HepG2 (cell line): ENCODE measurements around the gene HSD11B2. TPM values are rescaled to one million over a fixed set of nuclear protein-coding genes. Genes with fewer than 3 reads are reported as not detected.
A peak's percentile ranks its signal among the peaks of the same experiment; 100 is the strongest.

Experiments used
- ATAC-seq: fragments of 200-7000 bp; cut with Tn5 transposase; 3 replicates; pipeline ENCODE4 v1.9.1; 2020; ENCODE audit warnings: mild to moderate bottlenecking, moderate library complexity
- BruUV-seq: library from RNA; stranded (reverse); fragments of 400-500 nt; replicated peaks from 2 replicates; lab custom pipeline; 2021; lab: Mats Ljungman, UMichigan
- CTCF ChIA-PET: fragments of 300-600 bp; formaldehyde crosslinking; extraction: SDS; loops from one replicate; lab custom pipeline; 2021; ENCODE audit warnings: low total read pairs, inconsistent platforms, low intra/inter-chr PET ratio; lab: Yijun Ruan, JAX
- POLR2A ChIA-PET: fragments of 350-600 bp; sonication (Branson Sonifier 250); formaldehyde crosslinking; loops from one replicate; lab custom pipeline; 2020; ENCODE audit warnings: antibody characterized with exemption, inconsistent platforms; lab: Yijun Ruan, JAX
- DNase-seq: peaks from one replicate; pipeline ENCODE4 v3.0.0-alpha.2; 2015; ENCODE audit warnings: low spot score
- FAIRE-seq: peaks from 3 replicates; lab custom pipeline; 2011; peaks lifted over from hg19 to GRCh38; lab: Jason Lieb, UNC
- H2AFZ ChIP-seq: one replicate; pipeline ENCODE4 v1.6.1; 2011; ENCODE audit warnings: low read length, inconsistent platforms
- H3K27ac ChIP-seq: fragments of 300-600 bp; 3 replicates; pipeline ENCODE4 v1.8.0; 2011; ENCODE audit warnings: mixed run types, mild to moderate bottlenecking, mixed read lengths, low read length, inconsistent platforms; ENCODE audit not compliant: insufficient read depth; ENCODE audit errors: extremely low read length
- H3K27me3 ChIP-seq, 2 experiments: fragments of 200-600 bp in 1 of 2; 2 replicates in 1 of 2; 3 replicates in 1 of 2; pipeline versions ENCODE4 v1.6.0 to v1.8.0; 2011; ENCODE audit warnings: low read length in 2 of 2, mild to moderate bottlenecking in 2 of 2, moderate library complexity in 2 of 2, inconsistent platforms in 1 of 2; ENCODE audit not compliant: insufficient read depth in 2 of 2, control insufficient read depth in 1 of 2
- H3K36me3 ChIP-seq, 2 experiments: fragments of 200-600 bp in 1 of 2; replicated peaks in 1 of 2; 2 replicates in 1 of 2; 3 replicates in 1 of 2; pipeline versions ENCODE4 v1.5.1 to v1.8.0; 2011; ENCODE audit warnings: low read length in 2 of 2, inconsistent platforms in 1 of 2; ENCODE audit not compliant: insufficient read depth in 2 of 2, control insufficient read depth in 1 of 2
- H3K4me1 ChIP-seq: 2 replicates; pipeline ENCODE4 v1.5.1; 2012; ENCODE audit warnings: low read length, inconsistent platforms; ENCODE audit not compliant: insufficient read depth
- H3K4me2 ChIP-seq: 2 replicates; pipeline ENCODE4 v1.6.0; 2011; ENCODE audit warnings: low read depth, low read length, inconsistent platforms
- H3K4me3 ChIP-seq, 3 experiments: fragments of 200-600 bp in 1 of 3; sonication (generic), shearing (Covaris generic) in 1 of 3; replicated peaks in 1 of 3; 2 replicates each; pipeline ENCODE4 v1.5.1; 2011 to 2016; ENCODE audit warnings: low read length in 3 of 3, inconsistent platforms in 2 of 3, low read depth in 2 of 3, mild to moderate bottlenecking in 2 of 3, control low read depth in 1 of 3, mixed read lengths in 1 of 3; ENCODE audit not compliant: insufficient read depth in 1 of 3
- H3K79me2 ChIP-seq: one replicate; pipeline ENCODE4 v1.6.1; 2011; ENCODE audit warnings: low read length, inconsistent platforms; ENCODE audit not compliant: insufficient read depth
- H3K9ac ChIP-seq: 2 replicates; pipeline ENCODE4 v1.6.0; 2011; ENCODE audit warnings: mild to moderate bottlenecking, low read depth, low read length, inconsistent platforms; ENCODE audit not compliant: insufficient read depth
- H3K9me3 ChIP-seq: 2 replicates; pipeline ENCODE4 v1.5.1; 2012; ENCODE audit warnings: mild to moderate bottlenecking, low read length
- H4K20me1 ChIP-seq: 2 replicates; pipeline ENCODE4 v1.6.0; 2011; ENCODE audit warnings: inconsistent platforms, mild to moderate bottlenecking, low read length, moderate library complexity; ENCODE audit not compliant: insufficient read depth
- ESRRA ChIP-seq: sonication (generic); formaldehyde crosslinking; IDR thresholded peaks from 2 replicates; pipeline ENCODE4 v1.5.1; 2020; ENCODE audit warnings: mild to moderate bottlenecking, low read depth, missing genetic modification reagents
- EZH2 ChIP-seq: conservative IDR thresholded peaks from 2 replicates; pipeline ENCODE4 v1.6.1; 2012; ENCODE audit warnings: mild to moderate bottlenecking, low read depth, low read length, moderate library complexity
- PTBP1 ChIP-seq: fragments of 200-400 bp; formaldehyde crosslinking; IDR thresholded peaks from 2 replicates; pipeline ENCODE4 v1.6.1; 2018; ENCODE audit warnings: low read length, low read depth; ENCODE audit not compliant: poor library complexity, severe bottlenecking
- RXRA ChIP-seq: sonication (generic); formaldehyde crosslinking; IDR thresholded peaks from 2 replicates; pipeline ENCODE4 v1.5.1; 2020; ENCODE audit warnings: missing genetic modification reagents
- STAT5B ChIP-seq: sonication (generic); formaldehyde crosslinking; IDR thresholded peaks from 2 replicates; pipeline ENCODE4 v1.4.0; 2020; ENCODE audit warnings: missing genetic modification reagents
- ZNF24 ChIP-seq: fragments of 450-650 bp; IDR thresholded peaks from 2 replicates; pipeline ENCODE4 v1.6.1; 2017; ENCODE audit warnings: antibody characterized with exemption, mild to moderate bottlenecking
- ZNF703 ChIP-seq: sonication (generic); formaldehyde crosslinking; IDR thresholded peaks from 2 replicates; pipeline ENCODE4 v1.5.1; 2020; ENCODE audit warnings: missing genetic modification reagents, mild to moderate bottlenecking, moderate library complexity, borderline replicate concordance
- ZNF788 ChIP-seq: sonication (generic); formaldehyde crosslinking; IDR thresholded peaks from 2 replicates; pipeline ENCODE4 v1.5.0; 2020; ENCODE audit warnings: mild to moderate bottlenecking, missing genetic modification reagents, borderline replicate concordance
- ZNF816 ChIP-seq: sonication (generic); formaldehyde crosslinking; IDR thresholded peaks from 2 replicates; pipeline ENCODE4 v1.8.0; 2022; ENCODE audit warnings: missing genetic modification reagents, mild to moderate bottlenecking, borderline replicate concordance
- WGBS: methylation state at CpG from one replicate; pipeline ENCODE4 v1.1.6; 2017; ENCODE audit warnings: low lambda C conversion rate; 5-methylcytosine and 5-hydroxymethylcytosine counted together
- in situ Hi-C: cut with HindIII; loops from 2 replicates; pipeline ENCODE4 v1.10.0; 2017; ENCODE audit warnings: low pct_unique_long_range_greater_than_20kb; ENCODE audit not compliant: extremely low pct_ligation_motif_present
- intact Hi-C: fragments of 100-400 bp; cut with micrococcal nuclease; formaldehyde crosslinking; loops from one replicate; pipeline ENCODE4 v1.10.0; 2022; ENCODE audit not compliant: unreplicated experiment
- polyA plus RNA-seq, 8 experiments: library from polyadenylated mRNA; depleted of rRNA in 3 of 8; stranded (reverse) in 7 of 8; unstranded in 1 of 8; fragments of >200 nt; fragmentation: Illumina TruSeq in 4 of 8; extraction: Trizol in 4 of 8; gene quantifications; 2 replicates each; pipeline versions ENCODE4 v1.2.1 to v1.2.3, GENCODE V29; 2011 to 2016; ENCODE audit warnings: low read depth in 4 of 8, missing spikeins in 1 of 8, mixed read lengths in 1 of 8; ENCODE audit not compliant: insufficient read depth in 1 of 8
- total RNA-seq, 5 experiments: library from RNA; depleted of rRNA; stranded (reverse); fragments of >200 nt; fragmentation: Illumina TruSeq; extraction: Trizol; gene quantifications; 2 replicates each; pipeline ENCODE4 v1.2.3, GENCODE V29; 2016; ENCODE audit warnings: low read depth in 1 of 5
- TF ChIP-seq, protein P1 (sequence below): sonication (generic); formaldehyde crosslinking; IDR thresholded peaks from 2 replicates; pipeline ENCODE4 v1.5.0; 2020; ENCODE audit warnings: missing genetic modification reagents
- TF ChIP-seq, protein P2 (sequence below), 2 experiments: fragments of 450-650 bp in 1 of 2; sonication (generic) in 1 of 2; formaldehyde crosslinking in 1 of 2; IDR thresholded peaks; 2 replicates each; pipeline versions ENCODE4 v1.6.1 to v1.8.0; 2016 to 2022; ENCODE audit warnings: antibody characterized with exemption in 1 of 2, mild to moderate bottlenecking in 1 of 2, missing genetic modification reagents in 1 of 2
- TF ChIP-seq, protein P3 (sequence below): sonication (generic); formaldehyde crosslinking; IDR thresholded peaks from 2 replicates; pipeline ENCODE4 v1.8.0; 2023; ENCODE audit warnings: mild to moderate bottlenecking, missing genetic modification reagents

Gene HSD11B2
- total and polyA plus RNA-seq, 2 of the 13 experiments (the other 11 are each of a cell fraction or from before 2014, with no cell fraction given): 8.9 to 13.6 TPM

DNA sequence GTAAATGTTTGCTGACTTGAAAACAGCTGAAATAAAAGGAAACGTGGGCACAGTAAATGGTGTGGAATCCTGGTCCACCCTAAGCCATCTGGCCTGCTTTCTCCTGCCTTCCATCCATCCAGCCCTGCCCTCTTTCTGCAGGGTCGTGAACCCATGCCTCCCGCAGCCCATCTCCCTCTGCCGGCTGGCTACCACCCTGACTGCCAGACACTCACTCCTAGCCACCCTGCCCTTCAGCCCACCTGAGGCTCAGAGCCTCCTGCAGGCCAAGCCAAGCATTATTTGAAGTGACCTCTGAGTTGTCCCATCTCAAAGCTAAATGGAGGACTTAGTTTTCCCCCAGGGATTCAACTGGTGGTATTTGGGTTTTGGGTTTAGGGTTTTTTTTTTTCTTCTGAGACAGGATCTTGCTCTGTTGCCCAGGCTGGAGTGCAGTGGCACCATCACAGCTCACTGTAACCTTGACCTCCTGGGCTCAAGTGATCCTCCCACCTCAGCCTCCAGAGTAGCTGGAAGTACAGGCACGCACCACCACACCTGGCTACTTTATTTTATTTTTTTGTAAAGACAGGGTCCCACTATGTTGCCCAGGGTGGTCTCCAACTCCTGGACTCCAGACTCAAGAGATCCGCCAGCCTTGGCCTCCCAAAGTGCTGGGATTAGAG, 23.0 kb upstream of the HSD11B2 start:
- Histone ChIP-seq H3K9me3 (no peaks in the 10 kb centered on the region), H3K27ac (no peak overlapping the region), H4K20me1 (no peaks in the 10 kb centered on the region), H2AFZ (no peak overlapping the region), H3K79me2 (no peaks in the 10 kb centered on the region), H3K36me3 (no peaks in the 10 kb centered on the region), H3K4me3 (no peak overlapping the region), H3K9ac (no peak overlapping the region), H3K27me3 (peaks cover 0 to 14% of the 10 kb centered on the region in 2 experiments; a peak in 3 of 5 replicates), H3K4me2 (no peak overlapping the region), H3K4me1 (peaks cover 23% of the 10 kb centered on the region)
- WGBS: 34% methylated on average over 6 of the region's 6 CpGs
- BruUV-seq: no TSS peak
- DNase-seq (no peak), ATAC-seq (peak; percentile 71), FAIRE-seq (peak; percentile 60)
- ChIA-PET CTCF (interaction anchor here (1.5 kb wide), 2 partner anchors 59 to 129 kb away, joined by 4 read pairs; partner anchors contain the start of gene PLEKHG4), POLR2A (no interaction called here)
- in situ Hi-C loops: no loop called here
- intact Hi-C loops: loop anchor here (2.0 kb wide), 1 partner anchor 59 kb away; no protein-coding TSS in a partner anchor
- TF ChIP-seq ZNF816 (CRISPR knock-in tag) (no peak), STAT5B (CRISPR knock-in tag) (no peak), ZNF788 (no peak), EZH2 (no peak), ZNF24 (no peak), ESRRA (CRISPR knock-in tag) (no peak), RXRA (CRISPR knock-in tag) (0 out of 2 replicates have a peak, but pooled peaks have one; percentile 12), ZNF703 (CRISPR knock-in tag) (no peak), PTBP1 (no peak)
- TF ChIP-seq, protein P1, sequence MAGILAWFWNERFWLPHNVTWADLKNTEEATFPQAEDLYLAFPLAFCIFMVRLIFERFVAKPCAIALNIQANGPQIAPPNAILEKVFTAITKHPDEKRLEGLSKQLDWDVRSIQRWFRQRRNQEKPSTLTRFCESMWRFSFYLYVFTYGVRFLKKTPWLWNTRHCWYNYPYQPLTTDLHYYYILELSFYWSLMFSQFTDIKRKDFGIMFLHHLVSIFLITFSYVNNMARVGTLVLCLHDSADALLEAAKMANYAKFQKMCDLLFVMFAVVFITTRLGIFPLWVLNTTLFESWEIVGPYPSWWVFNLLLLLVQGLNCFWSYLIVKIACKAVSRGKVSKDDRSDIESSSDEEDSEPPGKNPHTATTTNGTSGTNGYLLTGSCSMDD (CRISPR knock-in tag): no peak
- TF ChIP-seq, protein P2, sequence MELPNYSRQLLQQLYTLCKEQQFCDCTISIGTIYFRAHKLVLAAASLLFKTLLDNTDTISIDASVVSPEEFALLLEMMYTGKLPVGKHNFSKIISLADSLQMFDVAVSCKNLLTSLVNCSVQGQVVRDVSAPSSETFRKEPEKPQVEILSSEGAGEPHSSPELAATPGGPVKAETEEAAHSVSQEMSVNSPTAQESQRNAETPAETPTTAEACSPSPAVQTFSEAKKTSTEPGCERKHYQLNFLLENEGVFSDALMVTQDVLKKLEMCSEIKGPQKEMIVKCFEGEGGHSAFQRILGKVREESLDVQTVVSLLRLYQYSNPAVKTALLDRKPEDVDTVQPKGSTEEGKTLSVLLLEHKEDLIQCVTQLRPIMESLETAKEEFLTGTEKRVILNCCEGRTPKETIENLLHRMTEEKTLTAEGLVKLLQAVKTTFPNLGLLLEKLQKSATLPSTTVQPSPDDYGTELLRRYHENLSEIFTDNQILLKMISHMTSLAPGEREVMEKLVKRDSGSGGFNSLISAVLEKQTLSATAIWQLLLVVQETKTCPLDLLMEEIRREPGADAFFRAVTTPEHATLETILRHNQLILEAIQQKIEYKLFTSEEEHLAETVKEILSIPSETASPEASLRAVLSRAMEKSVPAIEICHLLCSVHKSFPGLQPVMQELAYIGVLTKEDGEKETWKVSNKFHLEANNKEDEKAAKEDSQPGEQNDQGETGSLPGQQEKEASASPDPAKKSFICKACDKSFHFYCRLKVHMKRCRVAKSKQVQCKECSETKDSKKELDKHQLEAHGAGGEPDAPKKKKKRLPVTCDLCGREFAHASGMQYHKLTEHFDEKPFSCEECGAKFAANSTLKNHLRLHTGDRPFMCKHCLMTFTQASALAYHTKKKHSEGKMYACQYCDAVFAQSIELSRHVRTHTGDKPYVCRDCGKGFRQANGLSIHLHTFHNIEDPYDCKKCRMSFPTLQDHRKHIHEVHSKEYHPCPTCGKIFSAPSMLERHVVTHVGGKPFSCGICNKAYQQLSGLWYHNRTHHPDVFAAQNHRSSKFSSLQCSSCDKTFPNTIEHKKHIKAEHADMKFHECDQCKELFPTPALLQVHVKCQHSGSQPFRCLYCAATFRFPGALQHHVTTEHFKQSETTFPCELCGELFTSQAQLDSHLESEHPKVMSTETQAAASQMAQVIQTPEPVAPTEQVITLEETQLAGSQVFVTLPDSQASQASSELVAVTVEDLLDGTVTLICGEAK (IDR thresholded peaks at IDR 0.05): no peak
- TF ChIP-seq, protein P2 (CRISPR knock-in tag; IDR thresholded peaks at IDR 0.05): no peak
- TF ChIP-seq, protein P3, sequence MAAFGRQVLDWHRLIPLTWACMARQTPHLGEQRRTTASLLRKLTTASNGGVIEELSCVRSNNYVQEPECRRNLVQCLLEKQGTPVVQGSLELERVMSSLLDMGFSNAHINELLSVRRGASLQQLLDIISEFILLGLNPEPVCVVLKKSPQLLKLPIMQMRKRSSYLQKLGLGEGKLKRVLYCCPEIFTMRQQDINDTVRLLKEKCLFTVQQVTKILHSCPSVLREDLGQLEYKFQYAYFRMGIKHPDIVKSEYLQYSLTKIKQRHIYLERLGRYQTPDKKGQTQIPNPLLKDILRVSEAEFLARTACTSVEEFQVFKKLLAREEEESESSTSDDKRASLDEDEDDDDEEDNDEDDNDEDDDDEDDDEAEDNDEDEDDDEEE (CRISPR knock-in tag): no peak
